Measurements from ENCODE around the gene CAMKK2.

Gene CAMKK2

GRCh38 chr12:121217761-121218160 is 78.7 kb downstream of the CAMKK2 start:
- TF ChIP-seq CTCF (IDR thresholded peaks at IDR 0.05; ENCODE audit: extremely low read depth, missing control alignments): no peak
- DNase-seq (ENCODE audit: low spot score): no peak

GRCh38 chr12:121217063-121217462 is 79.4 kb downstream of the CAMKK2 start:
- TF ChIP-seq CTCF (IDR thresholded peaks at IDR 0.05; ENCODE audit: extremely low read depth, missing control alignments): no peak
- DNase-seq (ENCODE audit: low spot score): no peak

- TF ChIP-seq CTCF (IDR thresholded peaks at IDR 0.05; ENCODE audit: extremely low read depth, missing control alignments): no peak
- DNase-seq (ENCODE audit: low spot score): no peak
These were observed 80.4 kb downstream of the CAMKK2 start for GRCh38 chr12:121216102-121216501.

GRCh38 chr12:121214855-121215745 is 81.4 kb downstream of the CAMKK2 start:
- no peak for DNase-seq (ENCODE audit: low spot score)
- no peak for TF ChIP-seq CTCF (IDR thresholded peaks at IDR 0.05; ENCODE audit: extremely low read depth, missing control alignments)

GRCh38 chr12:121214166-121214777 is 82.2 kb downstream of the CAMKK2 start:
- no peak for TF ChIP-seq CTCF (IDR thresholded peaks at IDR 0.05; ENCODE audit: extremely low read depth, missing control alignments)

GRCh38 chr12:121212875-121213274 is 83.6 kb downstream of the CAMKK2 start:
- DNase-seq (ENCODE audit: low spot score): no peak
- no peak for TF ChIP-seq CTCF (IDR thresholded peaks at IDR 0.05; ENCODE audit: extremely low read depth, missing control alignments)

More at GRCh38 chr12:121214166-121214777, 82.2 kb downstream of the CAMKK2 start:
- no peak for DNase-seq (ENCODE audit: low spot score)
